ENCODE data around the gene ADAMTS9. TPM values are rescaled to one million over a fixed set of nuclear protein-coding genes. Genes with fewer than 3 reads are reported as not detected.

ADAMTS9 gene
- total and polyA plus RNA-seq, 7 donors, result 6.7 to 65.8 (median 16.1) TPM

DNA sequence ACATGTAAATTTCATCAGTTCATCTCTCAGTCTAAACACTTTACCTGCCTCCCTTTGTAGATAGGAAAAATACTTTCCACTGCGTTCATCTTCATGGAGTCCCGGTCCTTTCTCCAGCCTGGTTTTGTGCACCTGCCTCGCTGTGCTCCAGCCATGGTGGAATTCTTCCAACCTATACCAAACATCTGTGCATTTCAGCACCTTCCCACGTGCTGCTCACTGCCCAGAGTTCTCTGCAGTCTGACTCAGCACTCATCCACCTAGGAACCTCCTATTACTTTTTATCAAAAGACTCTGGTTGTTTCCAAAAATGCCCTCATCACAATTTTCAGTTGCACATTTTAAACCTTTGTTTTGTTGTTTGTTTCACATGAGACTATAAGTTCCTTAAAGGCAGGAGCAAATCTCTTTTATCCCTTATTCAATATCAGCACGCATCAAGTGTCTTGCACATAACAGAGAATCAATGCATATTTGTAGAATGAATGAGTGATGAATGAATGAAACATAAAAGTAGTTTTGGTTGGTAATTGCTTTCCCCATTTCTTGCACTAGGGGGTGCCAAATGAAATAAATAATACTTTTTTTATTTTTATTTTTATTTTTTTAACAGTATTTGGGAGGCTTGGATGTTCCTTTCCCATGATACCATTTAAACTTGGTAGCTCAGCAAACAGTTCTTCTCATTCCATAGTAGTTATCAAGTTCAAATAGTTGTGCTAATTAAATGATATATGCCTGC is 30.2 kb upstream of the ADAMTS9 start:
- WGBS, 3 donors, result 67 to 78% (median 74%) methylated on average over 5 of the region's 5 CpGs
- DNase-seq (no peak), ATAC-seq (no peak)
- H3K9me3 ChIP-seq, result no peaks in the 10 kb centered on the region
- no peaks in the 10 kb centered on the region for H3K27me3 ChIP-seq (ENCODE audit: insufficient read depth in 3 of 3, low read length in 2 of 3)
- H3K27ac ChIP-seq, result no peak overlapping the region
- intact Hi-C loops (cut with DNase I), result no loop called here
- TF ChIP-seq, protein P1, sequence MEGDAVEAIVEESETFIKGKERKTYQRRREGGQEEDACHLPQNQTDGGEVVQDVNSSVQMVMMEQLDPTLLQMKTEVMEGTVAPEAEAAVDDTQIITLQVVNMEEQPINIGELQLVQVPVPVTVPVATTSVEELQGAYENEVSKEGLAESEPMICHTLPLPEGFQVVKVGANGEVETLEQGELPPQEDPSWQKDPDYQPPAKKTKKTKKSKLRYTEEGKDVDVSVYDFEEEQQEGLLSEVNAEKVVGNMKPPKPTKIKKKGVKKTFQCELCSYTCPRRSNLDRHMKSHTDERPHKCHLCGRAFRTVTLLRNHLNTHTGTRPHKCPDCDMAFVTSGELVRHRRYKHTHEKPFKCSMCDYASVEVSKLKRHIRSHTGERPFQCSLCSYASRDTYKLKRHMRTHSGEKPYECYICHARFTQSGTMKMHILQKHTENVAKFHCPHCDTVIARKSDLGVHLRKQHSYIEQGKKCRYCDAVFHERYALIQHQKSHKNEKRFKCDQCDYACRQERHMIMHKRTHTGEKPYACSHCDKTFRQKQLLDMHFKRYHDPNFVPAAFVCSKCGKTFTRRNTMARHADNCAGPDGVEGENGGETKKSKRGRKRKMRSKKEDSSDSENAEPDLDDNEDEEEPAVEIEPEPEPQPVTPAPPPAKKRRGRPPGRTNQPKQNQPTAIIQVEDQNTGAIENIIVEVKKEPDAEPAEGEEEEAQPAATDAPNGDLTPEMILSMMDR (IDR thresholded peaks at IDR 0.05), result peak; percentile 35
- H3K4me3 ChIP-seq, result no peak overlapping the region
- no peaks in the 10 kb centered on the region for H3K36me3 ChIP-seq (ENCODE audit: insufficient read depth in 1 of 2, low read depth in 1 of 2)
- H3K4me1 ChIP-seq, result peaks cover 23% of the 10 kb centered on the region

DNA sequence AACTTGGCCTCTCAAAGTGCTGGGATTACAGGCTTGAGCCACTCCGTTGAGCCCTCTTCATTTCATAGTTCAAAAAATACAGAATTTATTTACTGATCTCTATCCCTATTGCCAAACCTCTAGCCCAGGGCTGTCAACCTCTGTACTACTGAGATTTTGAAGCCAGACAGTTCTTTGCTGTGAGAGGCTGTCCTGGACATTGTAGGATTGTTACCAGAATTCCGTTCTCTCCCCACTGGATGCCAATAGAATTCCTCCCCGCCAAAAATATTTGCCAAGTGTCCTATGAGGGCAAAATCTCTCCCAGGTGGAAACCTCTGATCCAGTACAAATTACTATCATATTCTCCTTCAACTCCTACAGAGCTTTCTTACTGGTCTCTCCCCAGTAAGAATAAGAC is 29.6 kb upstream of the ADAMTS9 start:
- Histone ChIP-seq H3K27me3 (ENCODE audit: insufficient read depth in 3 of 3, low read length in 2 of 3) (no peaks in the 10 kb centered on the region), H3K4me1 (peaks cover 23% of the 10 kb centered on the region), H3K27ac (no peak overlapping the region), H3K9me3 (no peaks in the 10 kb centered on the region), H3K36me3 (ENCODE audit: insufficient read depth in 1 of 2, low read depth in 1 of 2) (no peaks in the 10 kb centered on the region), H3K4me3 (no peak overlapping the region)
- no peak for ATAC-seq
- intact Hi-C loops (cut with DNase I), result no loop called here
- TF ChIP-seq, protein P1 (IDR thresholded peaks at IDR 0.05), result no peak
- no peak for DNase-seq
- 39 to 70% (median 49%) methylated on average over 3 of the region's 3 CpGs for WGBS, 3 donors

DNA sequence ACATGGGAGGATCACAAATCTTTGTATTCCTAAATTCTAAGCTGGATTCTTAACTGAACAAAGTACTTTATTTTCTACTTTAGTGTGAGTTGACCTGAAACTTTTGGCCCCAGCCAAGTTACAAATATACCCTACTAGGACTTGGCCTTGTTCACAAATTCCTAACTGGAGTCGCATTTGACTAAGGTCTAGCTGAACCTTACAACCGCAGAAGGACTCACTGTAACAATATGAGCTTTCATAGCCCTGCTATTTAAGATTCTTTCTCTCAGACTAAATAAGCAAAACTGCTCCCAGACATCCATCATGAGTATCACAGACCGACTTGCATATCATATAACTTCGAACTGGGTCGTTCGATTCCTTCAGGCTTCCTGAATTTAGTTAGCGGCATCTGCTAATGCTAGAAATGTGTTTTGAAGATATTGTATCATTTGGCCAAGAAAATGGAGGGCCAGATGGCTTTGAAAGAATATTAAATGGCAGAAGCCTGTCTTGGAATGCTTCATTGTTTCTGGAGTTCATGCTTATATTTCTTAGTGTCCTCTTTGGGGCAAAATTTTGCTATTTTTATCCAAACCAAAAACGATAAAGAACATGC is 28.4 kb upstream of the ADAMTS9 start:
- Histone ChIP-seq H3K36me3 (ENCODE audit: insufficient read depth in 1 of 2, low read depth in 1 of 2) (no peaks in the 10 kb centered on the region), H3K27ac (peak overlapping the region; percentile 56), H3K9me3 (no peaks in the 10 kb centered on the region), H3K4me3 (no peak overlapping the region), H3K4me1 (peaks cover 23% of the 10 kb centered on the region), H3K27me3 (ENCODE audit: insufficient read depth in 3 of 3, low read length in 2 of 3) (no peaks in the 10 kb centered on the region)
- ATAC-seq, result peak; percentile 39 to 77 (median 66)
- intact Hi-C loops (cut with DNase I), result no loop called here
- no peak for DNase-seq
- WGBS, 3 donors, result 26 to 43% (median 27%) methylated on average over 8 of the region's 8 CpGs
- TF ChIP-seq, protein P1 (IDR thresholded peaks at IDR 0.05), result no peak

DNA sequence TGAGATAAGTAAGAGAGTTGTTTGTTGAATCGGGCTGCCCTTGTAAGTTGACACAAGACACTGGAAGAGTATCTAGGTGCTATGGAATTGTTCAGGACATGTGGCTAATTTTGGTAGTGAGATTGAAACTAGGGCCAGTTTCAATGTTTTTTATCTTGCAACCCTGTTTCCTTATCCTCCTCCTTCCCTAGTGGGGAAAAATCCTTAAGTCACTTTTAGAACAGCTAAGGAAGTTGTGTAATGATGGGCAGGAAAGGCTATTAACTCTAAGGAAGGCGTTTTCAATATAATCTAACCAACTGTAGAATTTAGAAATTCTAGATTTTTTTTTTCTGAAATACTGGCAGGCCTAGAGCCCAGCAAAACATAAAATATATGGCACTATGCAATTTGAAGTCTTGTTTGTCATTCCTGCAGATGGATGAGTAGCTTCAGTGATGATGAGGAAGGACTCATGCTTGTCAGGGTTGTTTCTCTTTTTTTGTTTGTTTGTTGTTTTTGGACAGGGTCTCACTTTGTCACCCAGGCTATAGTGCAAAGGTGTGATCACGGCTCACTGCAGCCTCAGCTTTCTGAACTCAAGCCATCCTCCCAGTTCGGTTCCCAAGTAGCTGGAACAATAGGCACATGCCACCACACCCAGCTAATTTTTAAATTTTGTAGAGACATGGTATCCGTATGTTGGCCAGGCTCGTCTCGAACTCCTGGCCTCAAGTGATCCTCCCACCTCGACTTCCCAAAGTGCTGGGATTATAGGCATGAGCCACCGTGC is 27.6 kb upstream of the ADAMTS9 start:
- Histone ChIP-seq H3K27ac (peak overlapping the region; percentile 56), H3K9me3 (no peaks in the 10 kb centered on the region), H3K4me1 (peaks cover 23% of the 10 kb centered on the region), H3K27me3 (ENCODE audit: insufficient read depth in 3 of 3, low read length in 2 of 3) (no peaks in the 10 kb centered on the region), H3K4me3 (no peak overlapping the region), H3K36me3 (ENCODE audit: insufficient read depth in 1 of 2, low read depth in 1 of 2) (no peaks in the 10 kb centered on the region)
- WGBS, 3 donors, result 44 to 59% (median 44%) methylated on average over 9 of the region's 9 CpGs
- TF ChIP-seq, protein P1 (IDR thresholded peaks at IDR 0.05), result no peak
- DNase-seq, result no peak
- intact Hi-C loops (cut with DNase I), result no loop called here
- peak in 1 of 4 donors; percentile 33 for ATAC-seq
